Ammon's horn (tissue), 1 donor: ENCODE results near the gene CDH23.
"Not testable (repeated sequence)": the region's sequence is repeated elsewhere in the genome, so short reads cannot be mapped to it uniquely, and the experiment has no call there.

Experiments
- DNase-seq: peaks from one replicate; pipeline ENCODE4 v3.0.0-alpha.2; 2016; ENCODE audit warnings: low spot score

Gene CDH23

GRCh38 chr10:71838264-71839211 is 441.8 kb downstream of the CDH23 start:
- no peak for DNase-seq

- peak; percentile 94 for DNase-seq
Measured at GRCh38 chr10:71840177-71840957, 443.6 kb downstream of the CDH23 start.

GRCh38 chr10:71840958-71841335 is 444.2 kb downstream of the CDH23 start:
- DNase-seq, result no peak

- DNase-seq, result no peak
Measured at GRCh38 chr10:71842422-71842821, 445.7 kb downstream of the CDH23 start.

- no peak for DNase-seq
Measured at GRCh38 chr10:71842856-71843686, 446.4 kb downstream of the CDH23 start.

GRCh38 chr10:71844084-71844483 is 447.4 kb downstream of the CDH23 start:
- DNase-seq, result no peak

- DNase-seq, result no peak
Measured at GRCh38 chr10:71844695-71845094, 448.0 kb downstream of the CDH23 start.

GRCh38 chr10:71845410-71846405 is 449.0 kb downstream of the CDH23 start:
- DNase-seq, result no peak

- no peak for DNase-seq
Measured at GRCh38 chr10:71846816-71847215, 450.1 kb downstream of the CDH23 start.

GRCh38 chr10:71847418-71847817 is 450.7 kb downstream of the CDH23 start:
- no peak for DNase-seq

GRCh38 chr10:71848325-71849275 is 451.9 kb downstream of the CDH23 start:
- no peak for DNase-seq

GRCh38 chr10:71849461-71849908 is 452.8 kb downstream of the CDH23 start:
- DNase-seq, result no peak

GRCh38 chr10:71850021-71850742 is 453.5 kb downstream of the CDH23 start:
- DNase-seq, result no peak

- DNase-seq, result peak; percentile 98
Measured at GRCh38 chr10:71850743-71851464, 454.2 kb downstream of the CDH23 start, which contains the start of gene PSAP. PSAP (minus strand) TSS chr10:71851251; CDS start chr10:71851221, 30 bp downstream.

GRCh38 chr10:71851465-71852095 is 454.9 kb downstream of the CDH23 start:
- not testable (repeated sequence) for DNase-seq

GRCh38 chr10:71852355-71852937 is 455.7 kb downstream of the CDH23 start:
- peak; percentile 72 for DNase-seq

- peak; percentile 79 for DNase-seq
Measured at GRCh38 chr10:71854031-71854430, 457.3 kb downstream of the CDH23 start.
